T-helper 9 cell (primary cell): ENCODE results near the gene ECPAS.

Source experiments
- DNase-seq: peaks from one replicate; pipeline ENCODE4 v3.0.0-alpha.2; 2020

ECPAS gene

GRCh38 chr9:111320631-111321030, 163.6 kb downstream of the ECPAS start:
- DNase-seq = no peak

DNA sequence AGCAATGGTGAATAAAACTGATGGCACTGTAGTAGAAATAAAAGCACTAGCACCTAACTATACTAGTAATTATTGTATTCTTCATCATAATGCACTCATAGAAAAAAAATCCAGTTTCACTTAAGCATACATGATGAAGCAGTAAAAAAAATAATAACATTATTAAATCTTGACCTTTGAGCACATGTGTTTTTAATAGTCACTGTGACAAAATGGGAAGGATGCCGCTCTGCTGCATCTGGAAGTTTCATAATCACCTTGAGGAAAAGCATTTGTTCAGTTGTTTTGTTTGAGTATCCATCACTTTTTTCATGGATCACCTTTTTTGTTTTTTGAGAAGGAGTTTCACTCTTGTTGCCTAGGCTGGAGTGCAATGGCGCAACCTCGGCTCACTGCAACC, 167.4 kb downstream of the ECPAS start:
- DNase-seq = no peak
